ENCODE measurements around the gene HSPB7. TPM values are rescaled to one million over a fixed set of nuclear protein-coding genes. Genes with fewer than 3 reads are reported as not detected.
"Not testable (repeated sequence)": the region's sequence is repeated elsewhere in the genome, so short reads cannot be mapped to it uniquely, and the experiment has no call there.

The HSPB7 gene
- total RNA-seq, 2 donors from 2014 or later: 11.4 to 20.4 TPM

- Histone ChIP-seq H3K4me3 (no peak overlapping the region), H3K4me1 (replicated peaks) (no peaks in the 10 kb centered on the region), H3K36me3 (no peaks in the 10 kb centered on the region), H3K9me3 (no peaks in the 10 kb centered on the region), H3K27me3 (replicated peaks; ENCODE audit: insufficient read depth) (no peaks in the 10 kb centered on the region), H3K27ac (no peak overlapping the region)
- no peak for TF ChIP-seq CTCF (IDR thresholded peaks at IDR 0.05)
- TF ChIP-seq POLR2AphosphoS5 (IDR thresholded peaks at IDR 0.05): no peak
- no peak for TF ChIP-seq POLR2A (IDR thresholded peaks at IDR 0.05)
- 82% methylated on average over 8 of the region's 9 CpGs for WGBS
- intact Hi-C loops (cut with DNase I): no loop called here
- DNase-seq (ENCODE audit: low spot score): no peak
These were observed 24.3 kb upstream of the HSPB7 start for GRCh38 chr1:16042096-16042495.

- intact Hi-C loops (cut with DNase I): no loop called here
- H3K36me3 ChIP-seq: no peaks in the 10 kb centered on the region
- TF ChIP-seq CTCF (IDR thresholded peaks at IDR 0.05) (no peak), POLR2AphosphoS5 (IDR thresholded peaks at IDR 0.05) (no peak), POLR2A (IDR thresholded peaks at IDR 0.05) (no peak)
These were observed 23.4 kb upstream of the HSPB7 start for GRCh38 chr1:16041200-16041599.

DNA sequence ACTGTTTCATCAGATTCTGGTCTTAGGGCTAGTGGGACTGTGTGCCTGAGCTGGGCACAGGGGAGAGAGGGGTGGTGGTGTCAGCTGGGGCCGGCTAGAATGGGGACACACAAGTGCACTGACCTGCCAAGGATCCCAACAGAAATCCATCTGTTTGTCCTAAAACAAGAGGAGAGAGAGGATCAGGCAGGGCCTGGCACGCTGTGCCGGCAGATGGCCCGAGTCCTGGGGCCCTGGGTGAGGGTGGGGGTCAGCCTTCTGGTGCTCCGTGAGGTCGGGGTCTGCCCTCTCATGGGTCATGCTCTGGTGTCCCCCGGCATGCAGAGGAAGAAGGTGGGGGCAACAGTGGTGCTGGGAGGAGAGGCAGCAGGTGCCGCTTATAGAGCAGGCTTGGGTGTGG lies 22.0 kb upstream of the HSPB7 start:
- H3K4me1 ChIP-seq (replicated peaks); intact Hi-C loops (cut with DNase I); DNase-seq (ENCODE audit: low spot score); H3K27me3 ChIP-seq (replicated peaks; ENCODE audit: insufficient read depth); H3K4me3 ChIP-seq; H3K36me3 ChIP-seq; H3K9me3 ChIP-seq; H3K27ac ChIP-seq: not testable (repeated sequence)
- WGBS: 40% methylated on average over 7 of the region's 8 CpGs

More at GRCh38 chr1:16041200-16041599, 23.4 kb upstream of the HSPB7 start:
- Histone ChIP-seq H3K27ac (no peak overlapping the region), H3K9me3 (no peaks in the 10 kb centered on the region), H3K27me3 (replicated peaks; ENCODE audit: insufficient read depth) (no peaks in the 10 kb centered on the region), H3K4me3 (no peak overlapping the region), H3K4me1 (replicated peaks) (no peaks in the 10 kb centered on the region)
- DNase-seq (ENCODE audit: low spot score): no peak
- WGBS: 46% methylated on average over 8 of the region's 8 CpGs

GRCh38 chr1:16038620-16038912 lies 20.7 kb upstream of the HSPB7 start:
- Histone ChIP-seq H3K4me3 (no peak overlapping the region), H3K9me3 (no peaks in the 10 kb centered on the region), H3K27ac (no peak overlapping the region), H3K27me3 (replicated peaks; ENCODE audit: insufficient read depth) (no peaks in the 10 kb centered on the region), H3K36me3 (no peaks in the 10 kb centered on the region), H3K4me1 (replicated peaks) (no peaks in the 10 kb centered on the region)
- TF ChIP-seq CTCF (IDR thresholded peaks at IDR 0.05) (no peak), POLR2AphosphoS5 (IDR thresholded peaks at IDR 0.05) (no peak), POLR2A (IDR thresholded peaks at IDR 0.05) (no peak)
- WGBS: 70% methylated on average over 4 of the region's 4 CpGs
- intact Hi-C loops (cut with DNase I): no loop called here
- DNase-seq (ENCODE audit: low spot score): no peak

DNA sequence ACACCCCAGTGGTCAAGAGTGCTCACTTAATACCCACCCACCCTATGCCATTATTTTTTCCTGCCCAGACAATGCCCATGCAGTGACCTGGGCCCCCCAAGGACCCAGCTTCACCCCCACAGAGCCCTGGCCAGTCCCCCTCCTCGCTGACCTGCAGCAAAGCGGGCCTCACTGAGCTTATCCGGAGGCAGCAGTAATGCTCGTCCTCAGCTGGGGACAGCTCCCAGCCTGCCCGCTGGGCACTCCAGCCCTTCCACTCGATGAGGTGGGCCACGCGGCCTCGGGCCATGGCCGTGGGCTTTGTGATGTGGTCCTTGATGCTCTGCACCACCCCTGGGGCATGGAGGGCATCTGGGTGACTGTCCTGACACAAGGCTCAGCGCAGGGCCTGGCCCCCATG lies 18.6 kb upstream of the HSPB7 start:
- intact Hi-C loops (cut with DNase I); H3K36me3 ChIP-seq; H3K4me1 ChIP-seq (replicated peaks); H3K27ac ChIP-seq; H3K27me3 ChIP-seq (replicated peaks; ENCODE audit: insufficient read depth); DNase-seq (ENCODE audit: low spot score); H3K9me3 ChIP-seq; H3K4me3 ChIP-seq: not testable (repeated sequence)
- 86% methylated on average over 11 of the region's 11 CpGs for WGBS

GRCh38 chr1:16033103-16033632 lies 15.3 kb upstream of the HSPB7 start:
- H3K27ac ChIP-seq; H3K4me3 ChIP-seq; H3K9me3 ChIP-seq; H3K36me3 ChIP-seq; H3K27me3 ChIP-seq (replicated peaks; ENCODE audit: insufficient read depth); DNase-seq (ENCODE audit: low spot score); H3K4me1 ChIP-seq (replicated peaks); intact Hi-C loops (cut with DNase I): not testable (repeated sequence)
- 65% methylated on average over 7 of the region's 7 CpGs for WGBS

Measured in prostate gland (tissue), 2 donors.